Nephron progenitor cell (in vitro differentiated cells): ENCODE measurements around the gene ANKRD11.

Experiments
- DNase-seq: peaks from one replicate; pipeline ENCODE4 v3.0.0; 2021
- H3K27ac Mint-ChIP-seq: 2 replicates; pipeline ENCODE4 v1.8.0; 2021; ENCODE audit warnings: mild to moderate bottlenecking, moderate library complexity, mixed read lengths
- H3K27me3 Mint-ChIP-seq: 2 replicates; pipeline ENCODE4 v1.8.0; 2021; ENCODE audit warnings: mild to moderate bottlenecking, low read depth, mixed read lengths; ENCODE audit not compliant: poor library complexity
- H3K36me3 Mint-ChIP-seq: 2 replicates; pipeline ENCODE4 v1.8.0; 2021; ENCODE audit warnings: low read depth, mixed read lengths
- H3K4me1 Mint-ChIP-seq: 2 replicates; pipeline ENCODE4 v1.8.0; 2021; ENCODE audit warnings: mixed read lengths
- H3K4me3 Mint-ChIP-seq: 2 replicates; pipeline ENCODE4 v1.8.0; 2021; ENCODE audit warnings: mild to moderate bottlenecking, moderate library complexity, mixed read lengths
- H3K9me3 Mint-ChIP-seq: 2 replicates; pipeline ENCODE4 v1.8.0; 2021; ENCODE audit warnings: mild to moderate bottlenecking, moderate library complexity, mixed read lengths
- CTCF ChIP-seq: fragments of 200-600 bp; sonication (generic); IDR thresholded peaks from 2 replicates; pipeline ENCODE4 v1.5.0; 2021; ENCODE audit warnings: antibody characterized with exemption

The ANKRD11 gene

DNA sequence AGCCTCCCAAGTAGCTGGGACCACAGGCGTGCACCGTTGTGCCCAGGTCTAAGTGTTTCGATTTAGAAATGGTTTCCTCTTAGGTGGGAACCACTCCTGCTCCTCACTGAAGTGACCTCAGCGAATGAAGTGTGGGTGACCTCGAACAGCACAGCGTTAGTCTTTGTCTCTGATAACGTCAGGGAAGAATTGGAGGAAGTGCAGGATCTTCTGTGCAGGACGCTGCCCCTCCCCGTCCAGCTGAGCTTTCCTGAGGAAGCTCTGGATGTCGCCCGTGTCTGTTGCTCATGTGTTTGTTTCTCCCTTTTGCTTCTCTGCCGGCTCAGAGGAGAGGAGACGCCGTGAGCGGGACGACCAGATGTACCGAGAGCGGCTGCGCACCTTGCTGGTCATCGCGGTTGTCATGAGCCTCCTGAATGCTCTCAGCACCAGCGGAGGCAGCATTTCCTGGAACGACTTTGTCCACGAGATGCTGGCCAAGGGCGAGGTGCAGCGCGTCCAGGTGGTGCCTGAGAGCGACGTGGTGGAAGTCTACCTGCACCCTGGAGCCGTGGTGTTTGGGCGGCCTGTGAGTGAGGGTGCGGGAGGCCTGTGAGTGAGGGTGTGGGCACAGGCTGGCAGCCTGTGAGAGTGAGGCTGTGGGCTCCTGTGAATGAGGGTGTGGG, 33.5 kb upstream of the ANKRD11 start:
- H3K4me1 Mint-ChIP-seq, result no peaks in the 10 kb centered on the region
- no peak for TF ChIP-seq CTCF
- H3K4me3 Mint-ChIP-seq, result no peak overlapping the region
- DNase-seq, result no peak
- H3K27me3 Mint-ChIP-seq, result no peaks in the 10 kb centered on the region
- no peaks in the 10 kb centered on the region for H3K9me3 Mint-ChIP-seq
- H3K36me3 Mint-ChIP-seq, result peaks cover 87% of the 10 kb centered on the region
- no peak overlapping the region for H3K27ac Mint-ChIP-seq

DNA sequence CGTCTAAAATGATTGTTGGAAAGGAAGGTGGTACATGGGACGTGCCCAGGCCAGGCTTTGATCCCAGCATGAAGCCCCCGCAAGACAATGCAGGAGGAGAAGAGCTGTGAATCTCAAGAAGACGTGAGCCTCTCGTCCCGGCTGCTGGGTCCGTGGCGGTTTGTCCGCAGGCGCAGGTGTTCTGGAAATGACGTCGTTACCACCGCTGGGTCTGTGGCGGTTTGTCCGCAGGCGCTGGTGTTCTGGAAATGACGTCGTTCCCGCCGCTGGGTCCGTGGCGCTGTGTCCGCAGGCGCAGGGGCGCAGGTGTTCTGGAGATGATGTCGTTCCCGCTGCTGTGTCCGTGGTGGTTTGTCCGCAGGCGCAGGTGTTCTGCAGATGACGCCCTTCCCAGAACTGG, 31.9 kb upstream of the ANKRD11 start:
- no peak overlapping the region for H3K4me3 Mint-ChIP-seq
- peaks cover 87% of the 10 kb centered on the region for H3K36me3 Mint-ChIP-seq
- H3K9me3 Mint-ChIP-seq, result no peaks in the 10 kb centered on the region
- DNase-seq, result no peak
- no peaks in the 10 kb centered on the region for H3K27me3 Mint-ChIP-seq
- TF ChIP-seq CTCF, result no peak
- no peak overlapping the region for H3K27ac Mint-ChIP-seq
- no peaks in the 10 kb centered on the region for H3K4me1 Mint-ChIP-seq

DNA sequence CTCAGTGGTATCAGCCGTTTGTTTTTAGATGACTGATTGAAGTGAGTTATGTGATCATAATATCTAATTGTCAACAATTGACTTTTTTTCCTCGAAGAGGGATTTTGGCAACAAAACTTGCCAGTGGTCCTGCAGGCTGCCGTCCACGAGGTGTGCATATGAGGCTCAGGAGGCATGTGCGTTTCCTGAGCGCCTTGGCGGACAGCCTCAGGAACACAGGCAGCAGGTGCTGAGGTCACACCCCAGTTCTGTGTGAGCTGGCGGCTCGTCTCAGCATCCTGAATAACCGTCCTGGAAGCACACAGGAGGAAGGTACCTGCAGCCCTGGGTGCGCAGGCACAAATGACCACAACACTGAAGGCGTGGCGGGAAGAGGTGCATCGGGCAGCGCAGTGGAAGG, 29.5 kb upstream of the ANKRD11 start:
- no peak for DNase-seq
- no peaks in the 10 kb centered on the region for H3K27me3 Mint-ChIP-seq
- no peak overlapping the region for H3K27ac Mint-ChIP-seq
- H3K9me3 Mint-ChIP-seq, result no peaks in the 10 kb centered on the region
- peaks cover 82% of the 10 kb centered on the region for H3K36me3 Mint-ChIP-seq
- no peaks in the 10 kb centered on the region for H3K4me1 Mint-ChIP-seq
- no peak overlapping the region for H3K4me3 Mint-ChIP-seq
- no peak for TF ChIP-seq CTCF

DNA sequence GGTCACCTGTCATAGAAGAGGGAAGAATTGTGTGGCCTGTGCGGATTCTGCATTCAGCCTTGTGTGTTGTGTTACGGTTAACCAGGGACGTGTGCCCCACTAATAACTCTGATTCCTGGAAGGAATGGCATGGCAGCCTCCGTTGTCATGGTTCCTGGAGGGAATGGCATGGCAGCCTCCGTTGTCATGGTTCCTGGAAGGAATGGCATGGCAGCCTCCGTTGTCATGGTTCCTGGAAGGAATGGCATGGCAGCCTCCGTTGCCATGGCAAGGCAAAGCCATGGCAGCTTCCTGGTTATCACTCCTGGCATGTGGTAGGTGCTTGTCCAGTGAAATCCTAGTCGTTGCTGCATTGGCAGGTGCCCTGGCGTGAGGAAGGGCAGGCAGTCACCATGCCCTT, 26.8 kb upstream of the ANKRD11 start:
- Mint-ChIP-seq H3K9me3 (peaks cover 4% of the 10 kb centered on the region), H3K27me3 (peaks cover 7% of the 10 kb centered on the region), H3K4me3 (no peak overlapping the region), H3K27ac (no peak overlapping the region), H3K4me1 (no peaks in the 10 kb centered on the region), H3K36me3 (peaks cover 84% of the 10 kb centered on the region)
- TF ChIP-seq CTCF, result no peak
- no peak for DNase-seq

DNA sequence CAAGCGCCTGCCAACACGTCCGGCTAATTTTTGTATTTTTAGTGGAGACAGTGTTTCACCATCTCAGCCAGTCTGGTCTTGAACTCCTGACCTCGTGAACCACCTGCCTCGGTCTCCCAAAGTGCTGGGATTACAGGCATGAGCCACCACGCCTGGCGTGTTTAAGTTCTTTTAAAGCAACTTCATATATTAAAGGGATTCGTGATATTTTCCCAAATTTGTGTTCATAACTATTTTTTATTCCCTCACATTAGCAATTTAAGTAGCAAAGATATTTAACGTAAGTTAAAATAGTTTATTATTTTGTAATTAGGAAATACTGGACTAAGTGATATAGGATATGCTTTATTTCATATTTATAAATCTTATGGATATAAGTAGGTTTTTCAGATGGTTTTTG, 22.1 kb upstream of the ANKRD11 start:
- DNase-seq, result no peak
- no peak for TF ChIP-seq CTCF
- Mint-ChIP-seq H3K9me3 (peaks cover 4% of the 10 kb centered on the region), H3K4me3 (no peak overlapping the region), H3K27ac (no peak overlapping the region), H3K4me1 (peaks cover 10% of the 10 kb centered on the region), H3K27me3 (peaks cover 12% of the 10 kb centered on the region), H3K36me3 (peaks cover 52% of the 10 kb centered on the region)

DNA sequence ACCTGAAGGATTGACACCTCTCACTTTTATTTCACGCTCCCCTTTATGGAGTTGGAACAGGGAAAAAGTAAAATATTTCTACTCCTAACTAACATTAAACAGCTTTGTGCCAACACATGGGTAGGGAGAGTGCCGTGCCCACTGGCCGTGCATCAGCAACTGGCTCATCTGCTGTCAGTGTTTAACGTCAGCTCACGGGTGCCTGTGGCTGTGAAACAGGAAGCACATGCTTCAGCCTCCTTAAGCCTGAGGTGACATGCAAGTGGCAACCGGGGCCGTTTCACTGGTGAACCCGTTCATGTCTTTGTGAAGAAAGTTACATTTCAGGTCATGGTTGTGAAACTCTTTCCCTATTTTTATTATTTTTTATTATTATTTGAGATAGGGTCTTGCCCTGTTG, 21.0 kb upstream of the ANKRD11 start:
- Mint-ChIP-seq H3K27ac (no peak overlapping the region), H3K36me3 (peaks cover 42% of the 10 kb centered on the region), H3K27me3 (peaks cover 12% of the 10 kb centered on the region), H3K9me3 (peaks cover 4% of the 10 kb centered on the region), H3K4me3 (peak overlapping the region; percentile 20), H3K4me1 (peaks cover 17% of the 10 kb centered on the region)
- no peak for TF ChIP-seq CTCF
- no peak for DNase-seq
